Body of pancreas (tissue), 4 donors: ENCODE measurements around the gene RTF1.

Experiments
- CTCF ChIP-seq, 7 experiments: fragments of 450-650 bp in 4 of 7; fragments of 200-600 bp in 3 of 7; sonication (generic) in 3 of 7; IDR thresholded peaks; one replicate each; pipeline ENCODE4 v1.5.1; 2016 to 2019; ENCODE audit warnings: antibody characterized with exemption in 7 of 7
- POLR2A ChIP-seq, 3 donors: fragments of 450-650 bp; IDR thresholded peaks; one replicate each; pipeline ENCODE4 v1.6.1; 2016; ENCODE audit warnings: antibody characterized with exemption in 3 of 3, mild to moderate bottlenecking in 2 of 3

GRCh38 chr15:41521614-41522013 lies 104.7 kb downstream of the RTF1 start:
- TF ChIP-seq CTCF (IDR thresholded peaks at IDR 0.05) (no peak), POLR2A (IDR thresholded peaks at IDR 0.05) (no peak)
